Parathyroid adenoma (tissue), 2 donors: ENCODE results near the gene PRTN3.
"Not testable (repeated sequence)": the region's sequence is repeated elsewhere in the genome, so short reads cannot be mapped to it uniquely, and the experiment has no call there.

Experiments
- H2AFZ ChIP-seq: fragments of 300-600 bp; sonication (generic); one replicate; pipeline ENCODE4 v1.7.0; 2017; ENCODE audit warnings: antibody characterized with exemption, mild to moderate bottlenecking
- H3K27ac ChIP-seq: fragments of 300-600 bp; sonication (generic); one replicate; pipeline ENCODE4 v1.7.0; 2017
- H3K27me3 ChIP-seq: fragments of 300-600 bp; sonication (generic); one replicate; pipeline ENCODE4 v1.7.0; 2017; ENCODE audit warnings: low read length; ENCODE audit not compliant: control insufficient read depth, insufficient read depth
- H3K36me3 ChIP-seq: fragments of 300-600 bp; sonication (generic); one replicate; pipeline ENCODE4 v1.7.0; 2017; ENCODE audit warnings: low read length; ENCODE audit not compliant: control insufficient read depth, insufficient read depth
- H3K4me1 ChIP-seq: fragments of 300-600 bp; sonication (generic); one replicate; pipeline ENCODE4 v1.7.0; 2017; ENCODE audit warnings: control low read depth
- H3K4me2 ChIP-seq: fragments of 300-600 bp; sonication (generic); one replicate; pipeline ENCODE4 v1.7.0; 2017; ENCODE audit warnings: low read length
- H3K4me3 ChIP-seq: fragments of 300-600 bp; sonication (generic); one replicate; pipeline ENCODE4 v1.7.0; 2017; ENCODE audit warnings: low read depth, low read length
- H3K79me2 ChIP-seq: fragments of 300-600 bp; sonication (generic); one replicate; pipeline ENCODE4 v1.7.0; 2017; ENCODE audit warnings: control low read depth
- H3K9ac ChIP-seq: fragments of 300-600 bp; sonication (generic); one replicate; pipeline ENCODE4 v1.7.0; 2017; ENCODE audit warnings: mild to moderate bottlenecking
- H3K9me3 ChIP-seq: fragments of 300-600 bp; sonication (generic); one replicate; pipeline ENCODE4 v1.7.0; 2017; ENCODE audit warnings: low read length; ENCODE audit not compliant: control insufficient read depth
- CTCF ChIP-seq: fragments of 300-600 bp; sonication (generic); IDR thresholded peaks from one replicate; pipeline ENCODE4 v1.7.0; 2017; ENCODE audit warnings: antibody characterized with exemption, mild to moderate bottlenecking
- donor health status: primary hyperparathyroidism.

PRTN3 gene

GRCh38 chr19:890831-891230 lies 50.0 kb downstream of the PRTN3 start:
- Histone ChIP-seq H2AFZ (no peak overlapping the region), H3K27me3 (no peaks in the 10 kb centered on the region), H3K79me2 (peaks cover 5% of the 10 kb centered on the region), H3K9ac (no peak overlapping the region), H3K4me3 (no peak overlapping the region), H3K9me3 (no peaks in the 10 kb centered on the region), H3K36me3 (no peaks in the 10 kb centered on the region), H3K27ac (no peak overlapping the region), H3K4me2 (no peak overlapping the region), H3K4me1 (no peaks in the 10 kb centered on the region)
- TF ChIP-seq CTCF = no peak

DNA sequence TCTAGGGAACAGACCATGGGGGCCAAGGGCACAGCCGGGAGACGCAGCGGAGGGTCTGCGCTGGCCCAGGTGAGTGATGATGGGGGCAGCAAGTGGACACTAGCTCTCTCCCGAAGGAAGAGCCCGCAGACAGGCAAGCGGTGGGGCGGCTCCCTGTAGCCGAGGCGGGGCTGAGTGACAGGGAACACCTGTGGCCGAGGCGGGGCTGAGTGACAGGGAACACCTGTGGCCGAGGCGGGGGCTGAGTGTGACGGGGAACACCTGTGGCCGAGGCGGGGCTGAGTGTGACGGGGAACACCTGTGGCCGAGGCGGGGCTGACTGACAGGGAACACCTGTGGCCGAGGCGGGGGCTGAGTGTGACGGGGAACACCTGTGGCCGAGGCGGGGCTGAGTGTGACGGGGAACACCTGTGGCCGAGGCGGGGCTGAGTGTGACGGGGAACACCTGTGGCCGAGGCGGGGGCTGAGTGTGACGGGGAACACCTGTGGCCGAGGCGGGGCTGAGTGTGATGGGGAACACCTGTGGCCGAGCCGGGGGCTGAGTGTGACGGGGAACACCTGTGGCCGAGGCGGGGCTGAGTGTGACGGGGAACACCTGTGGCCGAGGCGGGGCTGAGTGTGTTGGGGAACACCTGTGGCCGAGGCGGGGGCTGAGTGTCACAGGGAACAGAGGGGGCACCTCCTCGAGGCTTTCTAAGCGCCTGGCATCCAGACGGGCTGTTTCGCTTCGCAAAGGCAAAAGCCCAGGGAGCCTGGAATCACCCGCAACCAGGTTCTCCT lies 50.8 kb downstream of the PRTN3 start:
- peak overlapping the region; percentile 91 for H3K4me2 ChIP-seq
- peak overlapping the region; percentile 80 for H3K4me3 ChIP-seq
- not testable (repeated sequence) for H2AFZ ChIP-seq, H3K9me3 ChIP-seq, H3K27ac ChIP-seq, H3K4me1 ChIP-seq, H3K9ac ChIP-seq, H3K36me3 ChIP-seq, H3K79me2 ChIP-seq, H3K27me3 ChIP-seq

DNA sequence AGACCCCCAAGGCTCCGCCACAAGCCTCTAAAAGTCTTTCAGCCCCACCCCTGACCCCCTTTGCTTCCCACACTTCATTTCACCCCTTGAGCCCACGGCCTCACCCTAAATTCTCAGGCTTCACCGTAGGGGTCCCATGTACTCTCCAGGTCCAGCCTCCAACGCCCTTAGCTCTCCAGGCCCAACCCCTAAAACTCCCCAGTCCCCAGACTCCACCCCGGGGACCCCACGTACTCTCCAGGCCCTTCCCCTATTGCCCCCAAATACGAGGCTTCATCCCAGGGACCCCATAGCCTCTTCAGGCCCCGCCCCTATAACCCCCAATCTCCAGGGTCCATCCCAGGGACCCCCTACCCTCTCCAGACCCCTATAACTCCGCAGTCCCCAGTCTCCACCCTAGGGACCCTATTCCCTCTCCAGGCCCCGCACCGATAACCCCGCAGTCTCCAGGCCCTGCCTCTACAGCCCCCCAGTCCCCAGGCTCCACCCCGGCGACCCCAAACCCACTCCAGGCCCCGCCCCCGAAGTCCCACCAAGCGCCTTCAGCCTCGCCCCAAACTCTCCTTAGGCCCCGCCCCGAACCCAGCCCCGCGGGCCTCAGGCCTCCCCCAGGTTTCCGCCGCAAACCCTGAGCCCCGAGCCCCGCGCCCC lies 51.6 kb downstream of the PRTN3 start:
- no peaks in the 10 kb centered on the region for H3K27me3 ChIP-seq
- peaks cover 5% of the 10 kb centered on the region for H3K79me2 ChIP-seq
- H2AFZ ChIP-seq = peak overlapping the region; percentile 13
- H3K4me3 ChIP-seq = peak overlapping the region; percentile 80
- peak overlapping the region; percentile 6 for H3K27ac ChIP-seq
- no peaks in the 10 kb centered on the region for H3K36me3 ChIP-seq
- TF ChIP-seq CTCF = no peak
- H3K9me3 ChIP-seq = no peaks in the 10 kb centered on the region
- H3K4me1 ChIP-seq = no peaks in the 10 kb centered on the region
- H3K4me2 ChIP-seq = peak overlapping the region; percentile 91
- H3K9ac ChIP-seq = no peak overlapping the region

- Histone ChIP-seq H3K79me2 (peaks cover 5% of the 10 kb centered on the region), H3K9me3 (no peaks in the 10 kb centered on the region), H3K36me3 (no peaks in the 10 kb centered on the region), H3K4me1 (no peaks in the 10 kb centered on the region), H3K27me3 (no peaks in the 10 kb centered on the region), H2AFZ (peak within 1 kb of the TSS; percentile 97), H3K4me2 (peak within 1 kb of the TSS; percentile 92), H3K27ac (peak within 1 kb of the TSS; percentile 96), H3K9ac (peak within 1 kb of the TSS; percentile 83), H3K4me3 (peak within 1 kb of the TSS; percentile 92)
- TF ChIP-seq CTCF = no peak
These were observed 52.3 kb downstream of the PRTN3 start, which contains the start of the genes MED16 and RNU6-9 for GRCh38 chr19:892894-893689. Gene MED16, minus strand, starts transcription at chr19:893187. Its CDS starts 2,056 bp downstream, at chr19:891131. Gene RNU6-9, plus strand, starts transcription at chr19:893484.

DNA sequence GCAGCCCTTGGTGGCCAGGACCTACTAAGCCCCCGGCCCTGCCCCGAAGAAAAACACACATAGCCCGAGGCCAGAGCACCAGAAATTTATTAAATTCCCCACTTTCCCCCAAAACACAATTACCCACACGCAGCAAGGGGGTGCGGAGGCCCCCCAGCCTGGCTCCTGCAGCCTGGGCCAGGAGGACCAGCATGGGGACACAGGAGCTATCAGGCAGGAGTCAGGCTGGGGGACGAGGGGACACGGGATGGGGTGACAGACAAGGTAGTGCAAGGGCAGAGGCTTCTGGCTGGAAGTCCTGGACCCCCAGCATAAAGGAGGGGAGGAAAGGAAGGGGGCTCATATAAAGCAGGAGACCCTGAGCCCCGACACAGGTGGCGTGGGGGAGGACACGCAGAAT lies 55.6 kb downstream of the PRTN3 start:
- TF ChIP-seq CTCF = no peak
- H3K4me3 ChIP-seq = no peak overlapping the region
- H3K4me1 ChIP-seq = no peaks in the 10 kb centered on the region
- no peak overlapping the region for H3K9ac ChIP-seq
- H3K27me3 ChIP-seq = no peaks in the 10 kb centered on the region
- no peak overlapping the region for H2AFZ ChIP-seq
- H3K27ac ChIP-seq = no peak overlapping the region
- H3K79me2 ChIP-seq = peaks cover 5% of the 10 kb centered on the region
- no peak overlapping the region for H3K4me2 ChIP-seq
- H3K9me3 ChIP-seq = no peaks in the 10 kb centered on the region
- no peaks in the 10 kb centered on the region for H3K36me3 ChIP-seq
